IMR-90 (cell line): ENCODE results near the gene HRH2. TPM values are rescaled to one million over a fixed set of nuclear protein-coding genes. Genes with fewer than 3 reads are reported as not detected.

Experiments
- MXI1 ChIP-seq: IDR thresholded peaks from 2 replicates; pipeline ENCODE4 v1.6.1; 2012; ENCODE audit warnings: low read depth, mild to moderate bottlenecking, low read length, moderate library complexity, borderline replicate concordance
- RCOR1 ChIP-seq: IDR thresholded peaks from 2 replicates; pipeline ENCODE4 v1.6.1; 2012; ENCODE audit warnings: mild to moderate bottlenecking, low read length, improper control_type of control experiment; ENCODE audit not compliant: insufficient replicate concordance
- RFX5 ChIP-seq: IDR thresholded peaks from 2 replicates; pipeline ENCODE4 v1.8.0; 2012; ENCODE audit warnings: low read depth, mild to moderate bottlenecking, low read length, moderate library complexity
- USF2 ChIP-seq: fragments of 150-350 bp; IDR thresholded peaks from 2 replicates; pipeline ENCODE4 v1.6.1; 2017; ENCODE audit warnings: mild to moderate bottlenecking, antibody characterized with exemption, low read length, low read depth
- polyA plus RNA-seq, 3 experiments: library from polyadenylated mRNA; depleted of rRNA; stranded (reverse); fragments of >200 nt; gene quantifications; 2 replicates each; pipeline ENCODE4 v1.2.3, GENCODE V29; 2012; ENCODE audit warnings: low replicate concordance in 1 of 3
- total RNA-seq: library from RNA; depleted of rRNA; stranded (reverse); fragments of >200 nt; gene quantifications from 2 replicates; pipeline ENCODE4 v1.2.3, GENCODE V29; 2012

HRH2 gene
- total and polyA plus RNA-seq, 2 of the 4 experiments (the other 2 are of a cell fraction) = not detected

DNA sequence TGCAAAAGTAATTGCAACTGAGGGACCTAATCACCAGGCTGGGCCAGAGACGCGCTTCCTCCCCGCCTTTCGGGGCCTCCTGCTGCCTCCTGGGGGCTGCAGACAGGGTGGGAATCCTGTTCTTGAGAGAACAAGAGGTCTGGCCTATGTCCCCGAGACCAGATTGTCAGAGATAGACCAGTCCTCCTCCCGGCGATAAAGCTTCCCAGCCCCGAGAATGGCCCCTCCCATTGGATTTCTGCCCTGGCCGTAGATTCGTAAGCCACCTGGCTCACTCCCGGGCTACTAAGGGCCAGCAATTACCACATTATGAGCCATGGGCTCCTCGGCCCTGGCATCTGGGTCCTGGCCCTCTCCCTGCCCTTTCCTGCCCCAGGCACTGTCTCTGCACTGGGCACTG is 70.4 kb downstream of the HRH2 start (continued):
- TF ChIP-seq MXI1 (no peak), USF2 (no peak), RFX5 (no peak), RCOR1 (no peak)
